ENCODE results near the gene KRTAP12-2.
"Not testable (repeated sequence)": the region's sequence is repeated elsewhere in the genome, so short reads cannot be mapped to it uniquely, and the experiment has no call there.

KRTAP12-2 gene

DNA sequence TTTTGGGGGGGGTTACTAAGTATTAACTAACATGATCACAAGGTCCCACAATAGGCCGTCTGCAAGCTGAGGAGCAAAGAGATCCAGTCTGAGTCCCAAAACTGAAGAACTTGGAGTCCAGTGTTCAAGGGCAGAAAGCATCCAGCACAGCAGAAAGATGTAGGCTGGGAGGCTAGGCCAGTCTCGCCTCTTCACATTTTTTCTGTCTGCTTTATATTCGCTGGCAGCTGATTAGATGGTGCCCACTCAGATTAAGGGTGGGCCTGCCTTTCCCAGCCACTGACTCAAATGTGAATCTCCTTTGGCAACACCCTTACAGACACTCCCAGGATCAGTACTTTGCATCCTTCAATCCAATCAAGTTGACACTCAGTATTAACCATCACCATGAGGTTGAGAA lies 23.0 kb upstream of the KRTAP12-2 start:
- not testable (repeated sequence) for H4K8ac ChIP-seq (ENCODE audit: low read length); H3K36me3 ChIP-seq (ENCODE audit: control insufficient read depth in 1 of 2, insufficient read depth in 2 of 2, low read depth in 1 of 2, low read length in 2 of 2); H4K91ac ChIP-seq (ENCODE audit: low read length); H3K4me1 ChIP-seq (ENCODE audit: control insufficient read depth, insufficient read depth, low read depth, low read length); H2BK15ac ChIP-seq (ENCODE audit: low read depth, poor library complexity, severe bottlenecking); H3K4me2 ChIP-seq (ENCODE audit: low read length, poor library complexity, severe bottlenecking); H3K4me3 ChIP-seq (ENCODE audit: insufficient read depth in 1 of 2, low read depth in 1 of 2, low read length in 2 of 2); H3K18ac ChIP-seq (ENCODE audit: low read depth in 1 of 2, low read length in 2 of 2); H3K27ac ChIP-seq (ENCODE audit: low read length, poor library complexity, severe bottlenecking); H3K9ac ChIP-seq (ENCODE audit: low read length); H2BK5ac ChIP-seq (ENCODE audit: low read depth, low read length, poor library complexity, severe bottlenecking); H3K23ac ChIP-seq (ENCODE audit: low read length in 2 of 2); H3K79me1 ChIP-seq (replicated peaks; ENCODE audit: low read length, poor library complexity, severe bottlenecking); H2AK5ac ChIP-seq (ENCODE audit: low read length, severe bottlenecking); H2AFZ ChIP-seq (ENCODE audit: low read depth, low read length); H3K14ac ChIP-seq (ENCODE audit: low read length in 2 of 2); DNase-seq; H2BK120ac ChIP-seq (ENCODE audit: low read depth, low read length); H2BK12ac ChIP-seq (ENCODE audit: low read length in 2 of 2); H3K4ac ChIP-seq (ENCODE audit: low read depth in 1 of 2, low read length in 2 of 2)
- peaks cover 23 to 28% of the 10 kb centered on the region in 2 experiments for H3K27me3 ChIP-seq (ENCODE audit: control insufficient read depth in 1 of 2, insufficient read depth in 1 of 2, low read length in 2 of 2)
- H3K9me3 ChIP-seq (ENCODE audit: control insufficient read depth, low read length): peaks cover 22% of the 10 kb centered on the region
- 90% methylated on average over 3 of the region's 3 CpGs for WGBS

DNA sequence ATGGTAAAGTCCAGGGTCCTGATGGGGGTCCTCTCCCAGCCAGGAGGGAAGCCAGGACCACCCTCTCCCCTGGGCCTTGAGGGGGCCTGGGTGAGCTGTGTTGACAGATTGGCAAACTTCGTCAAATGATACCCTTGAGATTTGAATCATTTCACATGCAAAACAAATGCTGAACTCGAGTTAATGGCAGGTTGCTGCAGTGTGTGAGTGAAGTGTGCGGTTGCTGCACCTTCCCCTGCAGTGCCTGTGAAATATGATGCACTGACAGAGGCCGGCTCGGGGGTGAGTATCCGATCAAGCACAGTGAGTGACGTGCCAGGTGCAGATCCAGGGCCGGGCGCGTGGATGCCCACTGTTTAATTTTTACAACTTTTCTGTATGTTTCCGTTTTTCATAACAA lies 20.9 kb upstream of the KRTAP12-2 start:
- no peak overlapping the region for H3K4ac ChIP-seq (ENCODE audit: low read depth in 1 of 2, low read length in 2 of 2)
- H3K18ac ChIP-seq (ENCODE audit: low read depth in 1 of 2, low read length in 2 of 2): no peak overlapping the region
- no peak overlapping the region for H2AK5ac ChIP-seq (ENCODE audit: low read length, severe bottlenecking)
- no peaks in the 10 kb centered on the region for H3K36me3 ChIP-seq (ENCODE audit: control insufficient read depth in 1 of 2, insufficient read depth in 2 of 2, low read depth in 1 of 2, low read length in 2 of 2)
- no peak overlapping the region for H3K4me2 ChIP-seq (ENCODE audit: low read length, poor library complexity, severe bottlenecking)
- no peak overlapping the region for H3K23ac ChIP-seq (ENCODE audit: low read length in 2 of 2)
- H4K91ac ChIP-seq (ENCODE audit: low read length): no peak overlapping the region
- H3K9me3 ChIP-seq (ENCODE audit: control insufficient read depth, low read length): peaks cover 8% of the 10 kb centered on the region
- no peaks in the 10 kb centered on the region for H3K79me1 ChIP-seq (replicated peaks; ENCODE audit: low read length, poor library complexity, severe bottlenecking)
- H2BK120ac ChIP-seq (ENCODE audit: low read depth, low read length): no peak overlapping the region
- no peak overlapping the region for H2BK15ac ChIP-seq (ENCODE audit: low read depth, poor library complexity, severe bottlenecking)
- no peaks in the 10 kb centered on the region for H3K4me1 ChIP-seq (ENCODE audit: control insufficient read depth, insufficient read depth, low read depth, low read length)
- H3K9ac ChIP-seq (ENCODE audit: low read length): no peak overlapping the region
- peaks cover 30 to 36% of the 10 kb centered on the region in 2 experiments for H3K27me3 ChIP-seq (ENCODE audit: control insufficient read depth in 1 of 2, insufficient read depth in 1 of 2, low read length in 2 of 2)
- H3K4me3 ChIP-seq (ENCODE audit: insufficient read depth in 1 of 2, low read depth in 1 of 2, low read length in 2 of 2): no peak overlapping the region
- H2BK5ac ChIP-seq (ENCODE audit: low read depth, low read length, poor library complexity, severe bottlenecking): no peak overlapping the region
- H3K14ac ChIP-seq (ENCODE audit: low read length in 2 of 2): no peak overlapping the region
- H2BK12ac ChIP-seq (ENCODE audit: low read length in 2 of 2): no peak overlapping the region
- H3K27ac ChIP-seq (ENCODE audit: low read length, poor library complexity, severe bottlenecking): no peak overlapping the region
- H2AFZ ChIP-seq (ENCODE audit: low read depth, low read length): no peak overlapping the region
- WGBS: 70% methylated on average over 7 of the region's 11 CpGs
- no peak overlapping the region for H4K8ac ChIP-seq (ENCODE audit: low read length)
- DNase-seq: no peak

GRCh38 chr21:44686843-44687561 lies 20.3 kb upstream of the KRTAP12-2 start:
- H2AK5ac ChIP-seq (ENCODE audit: low read length, severe bottlenecking): no peak overlapping the region
- no peak overlapping the region for H3K23ac ChIP-seq (ENCODE audit: low read length in 2 of 2)
- H4K91ac ChIP-seq (ENCODE audit: low read length): no peak overlapping the region
- peaks cover 37 to 41% of the 10 kb centered on the region in 2 experiments for H3K27me3 ChIP-seq (ENCODE audit: control insufficient read depth in 1 of 2, insufficient read depth in 1 of 2, low read length in 2 of 2)
- no peaks in the 10 kb centered on the region for H3K36me3 ChIP-seq (ENCODE audit: control insufficient read depth in 1 of 2, insufficient read depth in 2 of 2, low read depth in 1 of 2, low read length in 2 of 2)
- H2BK5ac ChIP-seq (ENCODE audit: low read depth, low read length, poor library complexity, severe bottlenecking): no peak overlapping the region
- no peak overlapping the region for H2BK120ac ChIP-seq (ENCODE audit: low read depth, low read length)
- no peak overlapping the region for H2AFZ ChIP-seq (ENCODE audit: low read depth, low read length)
- H3K4ac ChIP-seq (ENCODE audit: low read depth in 1 of 2, low read length in 2 of 2): no peak overlapping the region
- DNase-seq: no peak
- no peak overlapping the region for H4K8ac ChIP-seq (ENCODE audit: low read length)
- H2BK12ac ChIP-seq (ENCODE audit: low read length in 2 of 2): no peak overlapping the region
- H3K14ac ChIP-seq (ENCODE audit: low read length in 2 of 2): no peak overlapping the region
- H3K4me3 ChIP-seq (ENCODE audit: insufficient read depth in 1 of 2, low read depth in 1 of 2, low read length in 2 of 2): no peak overlapping the region
- no peak overlapping the region for H3K27ac ChIP-seq (ENCODE audit: low read length, poor library complexity, severe bottlenecking)
- H3K79me1 ChIP-seq (replicated peaks; ENCODE audit: low read length, poor library complexity, severe bottlenecking): no peaks in the 10 kb centered on the region
- no peak overlapping the region for H3K9ac ChIP-seq (ENCODE audit: low read length)
- 71% methylated on average over 25 of the region's 25 CpGs for WGBS
- H3K9me3 ChIP-seq (ENCODE audit: control insufficient read depth, low read length): peaks cover 4% of the 10 kb centered on the region
- no peak overlapping the region for H2BK15ac ChIP-seq (ENCODE audit: low read depth, poor library complexity, severe bottlenecking)
- H3K4me2 ChIP-seq (ENCODE audit: low read length, poor library complexity, severe bottlenecking): no peak overlapping the region
- H3K4me1 ChIP-seq (ENCODE audit: control insufficient read depth, insufficient read depth, low read depth, low read length): no peaks in the 10 kb centered on the region
- no peak overlapping the region for H3K18ac ChIP-seq (ENCODE audit: low read depth in 1 of 2, low read length in 2 of 2)

DNA sequence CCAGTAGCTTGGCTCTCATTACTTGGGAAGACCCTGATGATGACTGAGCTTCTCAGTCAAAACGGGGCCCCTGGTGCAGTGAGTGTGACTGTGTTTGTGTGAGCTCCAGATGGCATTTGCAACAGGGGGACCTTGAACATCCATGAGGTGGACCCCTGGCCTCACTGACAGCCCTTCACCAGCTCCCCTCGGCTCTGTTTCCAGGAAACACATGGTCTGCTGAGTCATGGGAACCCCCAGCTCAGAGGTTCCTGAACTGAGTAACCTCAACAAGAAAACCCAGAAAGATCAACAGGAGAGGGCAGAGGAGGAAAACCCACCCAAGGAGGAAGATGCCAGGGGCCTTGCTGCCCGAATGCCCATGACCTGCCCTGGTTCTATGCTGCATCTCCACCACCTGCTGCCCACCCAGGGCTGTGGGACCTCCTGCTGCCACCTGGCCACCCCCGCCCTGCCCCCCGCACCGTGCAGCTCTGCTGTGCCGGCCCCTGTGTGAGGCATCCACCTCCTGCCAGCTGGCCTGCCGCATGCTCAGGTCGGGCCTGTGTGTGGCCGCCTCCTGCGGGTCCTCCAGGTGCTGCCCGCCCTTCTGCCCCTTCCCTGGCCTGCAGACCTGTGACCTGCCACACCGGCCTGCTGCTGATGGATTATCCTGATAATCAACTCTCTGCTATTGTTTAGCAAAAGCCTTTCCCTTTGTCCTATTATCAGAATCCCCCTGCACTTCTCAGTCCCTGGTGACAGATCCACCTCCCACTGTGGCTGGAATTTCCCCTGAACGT lies 19.5 kb upstream of the KRTAP12-2 start:
- no peak overlapping the region for H4K8ac ChIP-seq (ENCODE audit: low read length)
- H3K23ac ChIP-seq (ENCODE audit: low read length in 2 of 2): no peak overlapping the region
- no peak overlapping the region for H3K18ac ChIP-seq (ENCODE audit: low read depth in 1 of 2, low read length in 2 of 2)
- no peak overlapping the region for H4K91ac ChIP-seq (ENCODE audit: low read length)
- H3K27me3 ChIP-seq (ENCODE audit: control insufficient read depth in 1 of 2, insufficient read depth in 1 of 2, low read length in 2 of 2): peaks cover 37 to 40% of the 10 kb centered on the region in 2 experiments
- no peak overlapping the region for H3K4me2 ChIP-seq (ENCODE audit: low read length, poor library complexity, severe bottlenecking)
- H3K36me3 ChIP-seq (ENCODE audit: control insufficient read depth in 1 of 2, insufficient read depth in 2 of 2, low read depth in 1 of 2, low read length in 2 of 2): no peaks in the 10 kb centered on the region
- H2BK120ac ChIP-seq (ENCODE audit: low read depth, low read length): no peak overlapping the region
- DNase-seq: no peak
- no peaks in the 10 kb centered on the region for H3K4me1 ChIP-seq (ENCODE audit: control insufficient read depth, insufficient read depth, low read depth, low read length)
- no peak overlapping the region for H3K4ac ChIP-seq (ENCODE audit: low read depth in 1 of 2, low read length in 2 of 2)
- H3K79me1 ChIP-seq (replicated peaks; ENCODE audit: low read length, poor library complexity, severe bottlenecking): no peaks in the 10 kb centered on the region
- no peak overlapping the region for H3K4me3 ChIP-seq (ENCODE audit: insufficient read depth in 1 of 2, low read depth in 1 of 2, low read length in 2 of 2)
- H2AFZ ChIP-seq (ENCODE audit: low read depth, low read length): no peak overlapping the region
- H3K27ac ChIP-seq (ENCODE audit: low read length, poor library complexity, severe bottlenecking): no peak overlapping the region
- no peak overlapping the region for H3K9ac ChIP-seq (ENCODE audit: low read length)
- WGBS: 50% methylated on average over 12 of the region's 14 CpGs
- H3K14ac ChIP-seq (ENCODE audit: low read length in 2 of 2): no peak overlapping the region
- no peak overlapping the region for H2BK15ac ChIP-seq (ENCODE audit: low read depth, poor library complexity, severe bottlenecking)
- no peak overlapping the region for H2BK5ac ChIP-seq (ENCODE audit: low read depth, low read length, poor library complexity, severe bottlenecking)
- H2BK12ac ChIP-seq (ENCODE audit: low read length in 2 of 2): no peak overlapping the region
- H3K9me3 ChIP-seq (ENCODE audit: control insufficient read depth, low read length): peaks cover 2% of the 10 kb centered on the region
- no peak overlapping the region for H2AK5ac ChIP-seq (ENCODE audit: low read length, severe bottlenecking)
